Islet precursor cell (in vitro differentiated cells): ENCODE results near the gene DEPDC4.
"Not testable (repeated sequence)": the region's sequence is repeated elsewhere in the genome, so short reads cannot be mapped to it uniquely, and the experiment has no call there.

Experiments
- DNase-seq: peaks from one replicate; pipeline ENCODE4 v3.0.0-alpha.2; 2018

DEPDC4 gene

GRCh38 chr12:100258127-100258526, 8.8 kb downstream of the DEPDC4 start:
- DNase-seq = no peak

GRCh38 chr12:100254876-100255275, 12.0 kb downstream of the DEPDC4 start:
- DNase-seq = no peak

- no peak for DNase-seq
These were observed 13.4 kb downstream of the DEPDC4 start for GRCh38 chr12:100253437-100253836.

GRCh38 chr12:100251917-100252316, 15.0 kb downstream of the DEPDC4 start:
- no peak for DNase-seq

GRCh38 chr12:100249941-100250340, 16.9 kb downstream of the DEPDC4 start:
- DNase-seq = no peak

GRCh38 chr12:100248886-100249285, 18.0 kb downstream of the DEPDC4 start:
- no peak for DNase-seq

GRCh38 chr12:100247765-100248164, 19.1 kb downstream of the DEPDC4 start:
- DNase-seq = no peak

- DNase-seq = no peak
These were observed 23.7 kb downstream of the DEPDC4 start for GRCh38 chr12:100243137-100243536.

GRCh38 chr12:100239589-100239988, 27.3 kb downstream of the DEPDC4 start:
- no peak for DNase-seq

- no peak for DNase-seq
These were observed 28.1 kb downstream of the DEPDC4 start for GRCh38 chr12:100238801-100239200.

- no peak for DNase-seq
These were observed 32.1 kb downstream of the DEPDC4 start for GRCh38 chr12:100234591-100235304.

GRCh38 chr12:100234166-100234565, 32.7 kb downstream of the DEPDC4 start:
- peak; percentile 82 for DNase-seq

- DNase-seq = not testable (repeated sequence)
These were observed 35.0 kb downstream of the DEPDC4 start for GRCh38 chr12:100231873-100232272.

- peak; percentile 76 for DNase-seq
These were observed 37.0 kb downstream of the DEPDC4 start for GRCh38 chr12:100229876-100230275.

- peak; percentile 65 for DNase-seq
These were observed 37.7 kb downstream of the DEPDC4 start for GRCh38 chr12:100229036-100229635.

GRCh38 chr12:100225491-100225890, 41.4 kb downstream of the DEPDC4 start:
- DNase-seq = no peak

GRCh38 chr12:100222173-100222572, 44.7 kb downstream of the DEPDC4 start:
- DNase-seq = not testable (repeated sequence)

- DNase-seq = no peak
These were observed 45.4 kb downstream of the DEPDC4 start for GRCh38 chr12:100221523-100221922.

GRCh38 chr12:100219328-100220109, 47.4 kb downstream of the DEPDC4 start:
- no peak for DNase-seq

GRCh38 chr12:100216337-100216736, 50.5 kb downstream of the DEPDC4 start:
- no peak for DNase-seq

GRCh38 chr12:100215209-100215608, 51.7 kb downstream of the DEPDC4 start:
- DNase-seq = no peak

- DNase-seq = no peak
These were observed 52.4 kb downstream of the DEPDC4 start for GRCh38 chr12:100214518-100214917.

GRCh38 chr12:100213016-100213891, 53.6 kb downstream of the DEPDC4 start:
- DNase-seq = no peak
